GM18519 (cell line): ENCODE data around the gene PCDHGC5.

Source experiments
- ATAC-seq: cut with Tn5 transposase; IDR thresholded peaks from one replicate; pipeline ENCODE4 v1.9.1; 2021; ENCODE audit warnings: mild to moderate bottlenecking, moderate library complexity; ENCODE audit not compliant: unreplicated experiment, low FRiP score

PCDHGC5 gene

DNA sequence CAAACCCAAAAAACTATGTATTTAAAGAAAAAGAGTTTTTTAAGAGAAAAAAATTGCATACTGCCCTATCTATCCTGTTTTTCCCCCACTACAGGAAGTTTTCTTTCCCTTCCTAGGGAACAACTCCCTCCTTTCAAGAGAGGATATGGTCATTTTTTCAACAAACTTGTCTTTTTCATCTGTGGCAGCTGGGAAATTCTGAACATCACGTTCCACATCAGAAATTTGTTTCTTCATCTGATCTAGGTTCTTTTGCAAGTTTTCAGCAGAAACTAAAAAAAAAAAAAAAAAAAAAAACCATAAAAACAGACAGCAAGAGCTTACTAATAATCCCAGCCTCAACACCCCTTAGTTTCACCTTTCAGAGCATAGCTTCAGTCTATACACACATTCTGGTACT is 38.5 kb downstream of the PCDHGC5 start:
- no peak for ATAC-seq

DNA sequence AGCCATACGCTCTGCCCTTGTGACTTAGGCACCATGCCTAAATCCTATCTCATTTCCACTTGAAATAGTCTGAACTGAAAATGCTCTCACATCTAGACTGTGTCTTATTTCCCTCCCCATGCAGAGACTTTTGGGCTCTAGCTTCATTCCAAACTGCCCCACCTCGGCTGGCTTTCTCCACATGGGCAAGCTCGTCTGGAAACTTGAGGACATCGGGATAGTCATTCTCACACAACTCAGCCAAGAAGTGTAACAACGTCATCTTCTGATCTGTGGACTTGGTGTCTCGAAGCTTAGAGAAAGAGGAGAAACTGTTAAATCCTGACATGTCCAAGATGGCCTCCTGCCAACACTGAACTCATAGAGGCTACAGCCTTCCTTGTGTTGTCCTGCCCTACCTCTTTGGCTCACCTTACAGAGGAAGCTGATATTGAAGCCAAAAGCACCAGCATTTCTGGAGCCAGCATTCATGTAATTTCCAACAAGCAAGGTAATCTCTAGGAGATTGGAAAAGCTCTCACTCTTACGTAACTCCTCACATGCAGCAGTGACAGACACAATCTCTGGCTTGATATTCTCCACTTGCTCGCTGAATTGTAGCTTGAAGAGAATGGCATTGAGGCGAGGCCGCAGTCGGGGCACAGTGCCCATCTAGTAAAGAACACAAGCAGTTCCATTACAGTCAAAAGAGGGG is 39.6 kb downstream of the PCDHGC5 start:
- ATAC-seq: no peak

DNA sequence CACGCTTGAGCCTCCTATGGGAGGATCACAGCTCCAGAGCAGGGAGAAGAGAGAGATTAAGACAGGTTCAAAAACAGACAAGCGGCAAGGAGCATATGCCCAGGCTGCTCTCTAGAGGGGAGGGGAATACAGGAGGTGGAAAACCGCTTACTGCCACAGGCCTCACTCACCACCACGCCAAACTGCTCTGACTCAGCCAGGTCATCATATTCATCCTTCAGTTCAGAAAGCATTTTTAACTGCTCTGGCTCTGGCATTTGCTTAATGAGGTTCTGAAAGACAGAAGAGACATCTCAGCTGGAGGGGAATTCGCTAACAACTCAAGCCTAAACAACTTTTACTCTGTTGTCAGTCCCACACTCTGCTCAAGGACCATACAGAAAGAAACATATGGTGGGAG is 40.1 kb downstream of the PCDHGC5 start:
- ATAC-seq: peak; percentile 46

DNA sequence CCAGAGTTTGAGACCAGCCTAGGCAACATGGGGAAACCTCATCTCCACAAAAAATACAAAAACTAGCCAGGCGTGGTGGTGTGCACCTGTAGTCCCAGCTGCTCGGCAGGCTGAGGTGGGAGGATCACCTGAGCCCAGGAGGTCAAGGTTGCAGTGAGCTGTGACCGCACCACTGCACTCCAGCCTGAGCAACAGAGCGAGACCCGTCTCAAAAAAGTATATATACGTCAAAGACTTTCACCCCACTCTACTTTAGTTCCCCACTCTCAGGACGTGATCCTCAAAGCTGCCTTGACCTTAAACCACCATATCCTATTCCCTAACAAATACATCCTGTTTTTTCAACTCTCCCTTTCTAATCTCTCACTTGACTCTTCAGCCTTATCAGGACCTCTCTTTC is 41.0 kb downstream of the PCDHGC5 start:
- ATAC-seq: peak; percentile 32

DNA sequence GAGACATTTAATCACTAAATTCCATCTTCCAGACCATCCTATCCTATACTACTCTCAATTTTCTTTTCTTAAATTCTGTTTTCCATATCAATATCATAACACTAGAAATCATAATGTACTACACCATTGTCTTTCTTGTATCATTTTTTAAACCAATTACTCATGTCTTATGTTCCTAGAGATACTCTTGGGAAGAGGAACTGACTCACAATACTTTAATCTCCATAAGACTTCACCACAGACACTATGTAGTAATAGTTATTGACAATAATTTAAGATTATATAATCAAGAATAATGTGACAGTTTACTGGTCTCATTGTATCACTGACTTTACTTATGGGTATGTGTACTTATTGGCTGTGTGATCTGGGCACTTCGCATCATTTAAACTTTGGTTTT is 43.8 kb downstream of the PCDHGC5 start:
- no peak for ATAC-seq

DNA sequence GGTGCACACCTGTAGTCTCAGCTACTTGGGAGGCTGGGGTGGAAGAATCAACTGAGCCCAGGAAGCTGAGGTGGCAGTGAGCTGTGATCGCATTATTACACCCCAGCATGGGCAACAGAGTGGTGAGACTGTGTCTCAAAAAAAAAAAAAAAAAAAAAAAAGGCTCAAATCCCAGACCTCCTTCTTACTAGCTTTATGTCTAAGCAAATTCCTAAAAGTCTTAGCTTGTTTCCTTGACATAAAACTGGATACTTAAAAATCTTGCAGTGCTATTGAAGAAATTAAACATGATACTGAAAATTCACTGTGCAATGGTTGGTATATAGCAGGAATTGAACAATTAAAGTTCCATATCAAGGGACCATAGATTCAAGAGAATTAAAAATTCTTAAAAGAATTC is 45.0 kb downstream of the PCDHGC5 start:
- ATAC-seq: no peak

DNA sequence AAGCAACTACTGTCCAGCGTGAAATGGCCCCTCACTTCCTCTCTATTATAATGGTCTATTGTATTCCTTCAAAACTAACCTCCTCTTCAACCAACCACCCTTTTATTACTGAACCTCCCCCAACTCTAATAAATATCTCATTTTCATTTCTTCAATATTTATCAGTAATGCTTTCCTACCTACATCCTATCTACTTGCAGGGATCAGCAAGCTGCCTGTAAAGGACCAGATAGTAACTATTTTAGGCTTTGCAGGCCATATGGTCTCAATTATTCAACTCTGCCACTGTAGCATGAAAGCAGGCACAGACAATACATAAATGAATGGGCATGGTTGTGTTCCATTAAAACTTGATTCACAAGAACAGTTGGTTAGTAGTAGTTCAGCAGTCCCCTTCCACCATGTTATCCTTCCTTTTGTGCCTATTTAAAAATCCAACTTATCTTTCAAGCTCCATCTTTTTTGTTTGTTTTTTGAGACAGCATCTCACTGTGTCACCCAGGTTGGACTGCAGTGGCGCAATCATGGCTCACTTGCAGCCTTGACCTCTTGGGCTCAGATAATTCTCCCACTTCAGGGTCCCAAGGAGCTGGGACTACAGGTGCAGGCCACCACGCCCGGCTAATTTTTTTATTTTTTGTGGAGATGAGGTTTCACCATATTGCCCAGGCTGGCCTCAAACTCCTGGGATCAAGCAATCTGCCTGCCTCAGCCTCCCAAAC is 45.8 kb downstream of the PCDHGC5 start:
- ATAC-seq: no peak
